ENCODE measurements around the gene PCSK4. TPM values are rescaled to one million over a fixed set of nuclear protein-coding genes. Genes with fewer than 3 reads are reported as not detected.

The PCSK4 gene
- total RNA-seq, 1 experiment from 2014 or later: 9.1 TPM

GRCh38 chr19:1451916-1452801 is 38.0 kb downstream of the PCSK4 start:
- H3K9me3 ChIP-seq (ENCODE audit: control insufficient read depth, low read depth, low read length): no peaks in the 10 kb centered on the region
- no peak overlapping the region for H2BK20ac ChIP-seq (ENCODE audit: low read depth, low read length, poor library complexity, severe bottlenecking)
- DNase-seq: peak; percentile 75
- no peak overlapping the region for H3T11ph ChIP-seq (ENCODE audit: low read length)
- no peak overlapping the region for H3K23ac ChIP-seq (ENCODE audit: insufficient read length, low read depth, low read length)
- H3K14ac ChIP-seq (ENCODE audit: insufficient read depth, low read length): peak overlapping the region; percentile 51; the same call in 1 of the 2 replicates
- no peak overlapping the region for H3K27ac Mint-ChIP-seq
- H4K5ac ChIP-seq (ENCODE audit: insufficient read length, low read depth, low read length): no peak overlapping the region
- H3K79me1 ChIP-seq (ENCODE audit: insufficient read depth, low read depth, low read length, poor library complexity, severe bottlenecking): no peaks in the 10 kb centered on the region
- H3K9me3 Mint-ChIP-seq: no peaks in the 10 kb centered on the region; a peak in 1 of 5 replicates
- no peak overlapping the region for H3K56ac ChIP-seq (ENCODE audit: insufficient read length, low read depth, low read length)
- H4K8ac ChIP-seq (replicated peaks; ENCODE audit: insufficient read length, low read depth, low read length): no peak overlapping the region
- peaks cover 83% of the 10 kb centered on the region for H3K27me3 Mint-ChIP-seq (ENCODE audit: low read depth)
- WGBS (ENCODE audit: extremely low coverage, insufficient read length, low lambda C conversion rate): no CpG with 5 or more reads among the region's 39 CpGs
- no peaks in the 10 kb centered on the region for H4K20me1 ChIP-seq (ENCODE audit: control insufficient read depth, insufficient read depth, insufficient read length)
- H3K27me3 ChIP-seq (ENCODE audit: insufficient read depth, low read length): peaks cover 23% of the 10 kb centered on the region; the same call in 1 of the 2 replicates
- H2BK15ac ChIP-seq (ENCODE audit: low read depth, low read length): no peak overlapping the region
- H3K18ac ChIP-seq (ENCODE audit: insufficient read length, low read depth, low read length): peak overlapping the region; percentile 32
- no peak overlapping the region for H2BK120ac ChIP-seq (ENCODE audit: low read depth, low read length, poor library complexity, severe bottlenecking)
- no peak overlapping the region for H2BK12ac ChIP-seq (ENCODE audit: insufficient read length, low read depth, low read length)
- no peak overlapping the region for H2BK5ac ChIP-seq (ENCODE audit: insufficient read length, low read length)
- no peak overlapping the region for H3K4ac ChIP-seq (ENCODE audit: low read depth, low read length)
- H3K4me3 Mint-ChIP-seq: peak overlapping the region in 1 of 2 experiments; percentile 53; a peak in 1 of 5 replicates
- TF ChIP-seq, protein P1, sequence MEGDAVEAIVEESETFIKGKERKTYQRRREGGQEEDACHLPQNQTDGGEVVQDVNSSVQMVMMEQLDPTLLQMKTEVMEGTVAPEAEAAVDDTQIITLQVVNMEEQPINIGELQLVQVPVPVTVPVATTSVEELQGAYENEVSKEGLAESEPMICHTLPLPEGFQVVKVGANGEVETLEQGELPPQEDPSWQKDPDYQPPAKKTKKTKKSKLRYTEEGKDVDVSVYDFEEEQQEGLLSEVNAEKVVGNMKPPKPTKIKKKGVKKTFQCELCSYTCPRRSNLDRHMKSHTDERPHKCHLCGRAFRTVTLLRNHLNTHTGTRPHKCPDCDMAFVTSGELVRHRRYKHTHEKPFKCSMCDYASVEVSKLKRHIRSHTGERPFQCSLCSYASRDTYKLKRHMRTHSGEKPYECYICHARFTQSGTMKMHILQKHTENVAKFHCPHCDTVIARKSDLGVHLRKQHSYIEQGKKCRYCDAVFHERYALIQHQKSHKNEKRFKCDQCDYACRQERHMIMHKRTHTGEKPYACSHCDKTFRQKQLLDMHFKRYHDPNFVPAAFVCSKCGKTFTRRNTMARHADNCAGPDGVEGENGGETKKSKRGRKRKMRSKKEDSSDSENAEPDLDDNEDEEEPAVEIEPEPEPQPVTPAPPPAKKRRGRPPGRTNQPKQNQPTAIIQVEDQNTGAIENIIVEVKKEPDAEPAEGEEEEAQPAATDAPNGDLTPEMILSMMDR (conservative IDR thresholded peaks at IDR 0.05): no peak
- H3K4me1 ChIP-seq (ENCODE audit: insufficient read depth, low read length): no peaks in the 10 kb centered on the region; the same call in 1 of the 2 replicates
- H4K91ac ChIP-seq (ENCODE audit: insufficient read length, low read depth, low read length): no peak overlapping the region
- H3K23me2 ChIP-seq (ENCODE audit: insufficient read length, low read depth, low read length, poor library complexity, severe bottlenecking): peaks cover 15% of the 10 kb centered on the region
- no peaks in the 10 kb centered on the region for H3K79me2 ChIP-seq (ENCODE audit: insufficient read depth, low read length)
- no peak overlapping the region for H3K9ac ChIP-seq (ENCODE audit: extremely low read depth, insufficient read length, low read length)
- no peak overlapping the region for H2AFZ ChIP-seq (ENCODE audit: low read length)
- no peak overlapping the region for H3K27ac ChIP-seq (ENCODE audit: insufficient read length, low read depth, low read length)
- peaks cover 0 to 2% (median under 1%) of the 10 kb centered on the region in 3 experiments; a peak in 1 of 7 replicates for H3K36me3 Mint-ChIP-seq (ENCODE audit: insufficient read depth in 1 of 3, low read depth in 3 of 3)
- peaks cover 13 to 46% of the 10 kb centered on the region in 2 experiments for H3K4me1 Mint-ChIP-seq
- no peak overlapping the region for H2AK5ac ChIP-seq (ENCODE audit: insufficient read length, low read length)
- no peak overlapping the region for H3K4me2 ChIP-seq (ENCODE audit: insufficient read depth, insufficient read length, low read length)
